OCI-LY7 (cell line): ENCODE measurements around the gene TTC8. TPM values are rescaled to one million over a fixed set of nuclear protein-coding genes. Genes with fewer than 3 reads are reported as not detected.

Source experiments
- BruUV-seq: library from RNA; stranded (reverse); fragments of 400-500 nt; replicated peaks from 2 replicates; lab custom pipeline; 2021; lab: Mats Ljungman, UMichigan
- CTCF ChIA-PET: fragments of 300-600 bp; sonication (Branson Sonifier 250); formaldehyde crosslinking; loops from one replicate; lab custom pipeline; 2022; ENCODE audit warnings: antibody characterized with exemption; ENCODE audit not compliant: unreplicated experiment; lab: Charles Lee
- POLR2A ChIA-PET: fragments of 300-600 bp; sonication (Branson Sonifier 250); formaldehyde crosslinking; loops from one replicate; lab custom pipeline; 2022; ENCODE audit warnings: antibody characterized with exemption; lab: Charles Lee
- DNase-seq: peaks from one replicate; pipeline ENCODE4 v3.0.0-alpha.2; 2015; ENCODE audit warnings: low spot score
- H2AFZ ChIP-seq: fragments of 200-600 bp; sonication (generic), shearing (Covaris generic); 2 replicates; pipeline ENCODE4 v1.6.1; 2014; ENCODE audit warnings: mild to moderate bottlenecking, antibody characterized with exemption, low read length, moderate library complexity
- H3K27ac ChIP-seq: fragments of 200-600 bp; sonication (generic); 2 replicates; pipeline ENCODE4 v1.5.1; 2014; ENCODE audit warnings: mixed run types, low read depth, mild to moderate bottlenecking, moderate library complexity, low read length, inconsistent platforms; ENCODE audit not compliant: poor library complexity, severe bottlenecking
- H3K36me3 ChIP-seq: fragments of 200-600 bp; sonication (generic); 2 replicates; pipeline ENCODE4 v1.6.1; 2014; ENCODE audit warnings: mild to moderate bottlenecking, antibody characterized with exemption, low read length, moderate library complexity, mixed read lengths; ENCODE audit not compliant: insufficient read depth
- H3K4me1 ChIP-seq: fragments of 200-600 bp; sonication (generic); 2 replicates; pipeline ENCODE4 v1.5.1; 2014; ENCODE audit warnings: mild to moderate bottlenecking, low read length; ENCODE audit not compliant: insufficient read depth, poor library complexity, severe bottlenecking
- H3K4me2 ChIP-seq: fragments of 200-600 bp; sonication (generic); 2 replicates; pipeline ENCODE4 v1.6.1; 2014; ENCODE audit warnings: mild to moderate bottlenecking, low read length
- H3K4me3 ChIP-seq: fragments of 200-600 bp; sonication (generic); 2 replicates; pipeline ENCODE4 v1.5.1; 2014; ENCODE audit warnings: mild to moderate bottlenecking, low read depth, low read length; ENCODE audit not compliant: poor library complexity, severe bottlenecking
- H3K79me2 ChIP-seq: fragments of 200-600 bp; sonication (generic); 2 replicates; pipeline ENCODE4 v1.6.1; 2016; ENCODE audit warnings: low read depth, mild to moderate bottlenecking, low read length, moderate library complexity, mixed read lengths; ENCODE audit not compliant: insufficient read depth
- H3K9me2 ChIP-seq: fragments of 200-600 bp; sonication (generic); 2 replicates; pipeline ENCODE4 v1.6.1; 2016; ENCODE audit warnings: mild to moderate bottlenecking, low read length, mixed read lengths; ENCODE audit not compliant: insufficient read depth
- H3K9me3 ChIP-seq: fragments of 200-600 bp; sonication (generic); 2 replicates; pipeline ENCODE4 v1.6.1; 2014; ENCODE audit warnings: mild to moderate bottlenecking, mixed run types, low read length, mixed read lengths
- H4K20me1 ChIP-seq: fragments of 200-600 bp; sonication (generic); 2 replicates; pipeline ENCODE4 v1.6.1; 2014; ENCODE audit warnings: mild to moderate bottlenecking, antibody characterized with exemption, low read length, moderate library complexity, mixed read lengths; ENCODE audit not compliant: insufficient read depth
- CTCF ChIP-seq: fragments of 200-600 bp; sonication (generic); conservative IDR thresholded peaks from 2 replicates; pipeline ENCODE4 v1.5.1; 2014; ENCODE audit warnings: mild to moderate bottlenecking, antibody characterized with exemption, low read length, moderate library complexity, mixed read lengths
- EZH2phosphoT487 ChIP-seq: fragments of 200-600 bp; sonication (generic); IDR thresholded peaks from 2 replicates; pipeline ENCODE4 v1.6.1; 2018; ENCODE audit warnings: low read depth, borderline replicate concordance, mild to moderate bottlenecking, mixed run types, antibody characterized with exemption, low read length, moderate library complexity, mixed read lengths
- intact Hi-C: fragments of 100-400 bp; cut with micrococcal nuclease; formaldehyde crosslinking; loops from one replicate; pipeline ENCODE4 v1.10.0; 2022; ENCODE audit not compliant: unreplicated experiment
- total RNA-seq, 2 experiments: library from RNA; depleted of rRNA in 1 of 2; stranded (reverse); fragments of >200 nt in 1 of 2; shearing (Covaris generic) in 1 of 2; gene quantifications; 2 replicates each; pipeline ENCODE4 v1.2.3, GENCODE V29; 2014 to 2022

Gene TTC8
- total RNA-seq, 2 experiments from 2014 or later, result 3.0 to 8.2 TPM

- Histone ChIP-seq H3K4me2 (no peak overlapping the region), H3K36me3 (no peaks in the 10 kb centered on the region), H3K4me3 (no peak overlapping the region), H3K9me3 (no peaks in the 10 kb centered on the region), H4K20me1 (no peaks in the 10 kb centered on the region), H3K27ac (no peak overlapping the region), H3K4me1 (no peaks in the 10 kb centered on the region), H3K9me2 (no peaks in the 10 kb centered on the region), H2AFZ (no peak overlapping the region), H3K79me2 (no peaks in the 10 kb centered on the region)
- no TSS peak for BruUV-seq
- no peak for TF ChIP-seq CTCF
- TF ChIP-seq EZH2phosphoT487, result no peak
- POLR2A ChIA-PET, result no interaction called here
- intact Hi-C loops, result no loop called here
- DNase-seq, result no peak
- CTCF ChIA-PET, result no interaction called here
Measured at GRCh38 chr14:88863167-88863566, 38.7 kb downstream of the TTC8 start.

- no peak for DNase-seq
- Histone ChIP-seq H3K36me3 (no peaks in the 10 kb centered on the region), H4K20me1 (no peaks in the 10 kb centered on the region), H3K4me1 (no peaks in the 10 kb centered on the region), H3K9me2 (no peaks in the 10 kb centered on the region), H3K4me3 (no peak overlapping the region), H3K4me2 (no peak overlapping the region), H3K27ac (no peak overlapping the region), H3K9me3 (no peaks in the 10 kb centered on the region), H3K79me2 (no peaks in the 10 kb centered on the region), H2AFZ (no peak overlapping the region)
- intact Hi-C loops, result no loop called here
- TF ChIP-seq CTCF (no peak), EZH2phosphoT487 (no peak)
- CTCF ChIA-PET, result no interaction called here
- BruUV-seq, result no TSS peak
- POLR2A ChIA-PET, result interaction anchor here (0.6 kb wide), 1 partner anchor 1398 kb away, joined by 3 read pairs; no protein-coding TSS in a partner anchor
Measured at GRCh38 chr14:88864198-88864597, 39.7 kb downstream of the TTC8 start.

GRCh38 chr14:88866305-88866704, 41.9 kb downstream of the TTC8 start:
- no peaks in the 10 kb centered on the region for H4K20me1 ChIP-seq
- H3K9me2 ChIP-seq, result no peaks in the 10 kb centered on the region
- ChIA-PET CTCF (no interaction called here), POLR2A (no interaction called here)
- no peak overlapping the region for H3K4me3 ChIP-seq
- H3K4me1 ChIP-seq, result no peaks in the 10 kb centered on the region
- DNase-seq, result no peak
- no peaks in the 10 kb centered on the region for H3K9me3 ChIP-seq
- no TSS peak for BruUV-seq
- no peak overlapping the region for H2AFZ ChIP-seq
- no peaks in the 10 kb centered on the region for H3K79me2 ChIP-seq
- intact Hi-C loops, result no loop called here
- no peak for TF ChIP-seq EZH2phosphoT487
- TF ChIP-seq CTCF, result no peak
- H3K27ac ChIP-seq, result no peak overlapping the region
- no peaks in the 10 kb centered on the region for H3K36me3 ChIP-seq
- H3K4me2 ChIP-seq, result no peak overlapping the region
